T-helper 2 cell treated with Interferon-gamma antibody and Interleukin-4, amounts not matched to agents 100 ng/mL and 5 ng/mL, for 36 hours (primary cell): Measurements from ENCODE around the gene ATP8A2. TPM values are rescaled to one million over a fixed set of nuclear protein-coding genes. Genes with fewer than 3 reads are reported as not detected.
"Not testable (repeated sequence)": the region's sequence is repeated elsewhere in the genome, so short reads cannot be mapped to it uniquely, and the experiment has no call there.

Experiments used
- intact Hi-C: fragments of 100-400 bp; cut with micrococcal nuclease; formaldehyde crosslinking; loops from one replicate; pipeline ENCODE4 v1.15.1; 2023
- total RNA-seq: library from RNA; stranded (reverse); gene quantifications from 2 replicates; pipeline ENCODE4 v1.2.3, GENCODE V29; 2022

ATP8A2 gene
- total RNA-seq, 1 donor from 2014 or later, result 0.50 TPM

- intact Hi-C loops, result no loop called here
These were observed 391.1 kb downstream of the ATP8A2 start for GRCh38 chr13:25762795-25763377.

GRCh38 chr13:25764378-25764777 is 392.6 kb downstream of the ATP8A2 start:
- intact Hi-C loops, result no loop called here

- intact Hi-C loops, result no loop called here
These were observed 393.5 kb downstream of the ATP8A2 start for GRCh38 chr13:25765266-25765665.

GRCh38 chr13:25766576-25766975 is 394.8 kb downstream of the ATP8A2 start:
- intact Hi-C loops, result no loop called here

GRCh38 chr13:25766991-25767390 is 395.2 kb downstream of the ATP8A2 start:
- intact Hi-C loops, result no loop called here

- intact Hi-C loops, result no loop called here
These were observed 396.6 kb downstream of the ATP8A2 start for GRCh38 chr13:25768376-25768775.

- intact Hi-C loops, result no loop called here
These were observed 397.1 kb downstream of the ATP8A2 start for GRCh38 chr13:25768838-25769237.

GRCh38 chr13:25770601-25771000 is 398.8 kb downstream of the ATP8A2 start:
- intact Hi-C loops, result no loop called here

- intact Hi-C loops, result no loop called here
These were observed 399.4 kb downstream of the ATP8A2 start for GRCh38 chr13:25771202-25771601.

- intact Hi-C loops, result no loop called here
These were observed 400.1 kb downstream of the ATP8A2 start for GRCh38 chr13:25771641-25772478.

- intact Hi-C loops, result not testable (repeated sequence)
These were observed 400.8 kb downstream of the ATP8A2 start for GRCh38 chr13:25772534-25772933.

- intact Hi-C loops, result not testable (repeated sequence)
These were observed 402.3 kb downstream of the ATP8A2 start for GRCh38 chr13:25774056-25774455.

- intact Hi-C loops, result no loop called here
These were observed 403.5 kb downstream of the ATP8A2 start for GRCh38 chr13:25775275-25775674.

GRCh38 chr13:25775986-25776385 is 404.2 kb downstream of the ATP8A2 start:
- intact Hi-C loops, result no loop called here

GRCh38 chr13:25776722-25777121 is 404.9 kb downstream of the ATP8A2 start:
- intact Hi-C loops, result no loop called here

- intact Hi-C loops, result no loop called here
These were observed 405.7 kb downstream of the ATP8A2 start for GRCh38 chr13:25777509-25777908.

- intact Hi-C loops, result no loop called here
These were observed 406.6 kb downstream of the ATP8A2 start for GRCh38 chr13:25778365-25778764.

GRCh38 chr13:25778808-25779305 is 407.1 kb downstream of the ATP8A2 start:
- intact Hi-C loops, result no loop called here

- intact Hi-C loops, result no loop called here
These were observed 411.3 kb downstream of the ATP8A2 start for GRCh38 chr13:25783076-25783475.

GRCh38 chr13:25783601-25784024 is 411.8 kb downstream of the ATP8A2 start:
- intact Hi-C loops, result loop anchor here (2.0 kb wide), 1 partner anchor 67 kb away; no protein-coding TSS in a partner anchor

GRCh38 chr13:25784119-25784518 is 412.3 kb downstream of the ATP8A2 start:
- intact Hi-C loops, result loop anchor here (2.0 kb wide), 1 partner anchor 67 kb away; no protein-coding TSS in a partner anchor

- intact Hi-C loops, result not testable (repeated sequence)
These were observed 418.4 kb downstream of the ATP8A2 start for GRCh38 chr13:25790137-25790536.
